GM12878 (cell line): ENCODE data around the gene YIPF4.

Source experiments
- CEBPB ChIP-seq, 2 experiments: fragments of 150-350 bp in 1 of 2; IDR thresholded peaks; 2 replicates each; pipeline ENCODE4 v1.6.1; 2012 to 2014; ENCODE audit warnings: low read depth in 2 of 2, low read length in 2 of 2, borderline replicate concordance in 1 of 2, inconsistent platforms in 1 of 2
- CREB1 ChIP-seq: IDR thresholded peaks from 2 replicates; pipeline ENCODE4 v1.6.1; 2012; ENCODE audit warnings: low read depth, mild to moderate bottlenecking, inconsistent platforms
- EP300 ChIP-seq, 2 experiments: fragments of 150-350 bp in 1 of 2; IDR thresholded peaks; 2 replicates each; pipeline ENCODE4 v1.6.1; 2011 to 2012; ENCODE audit warnings: low read depth in 2 of 2, low read length in 2 of 2, borderline replicate concordance in 1 of 2, improper control_type of control experiment in 1 of 2, inconsistent platforms in 1 of 2; ENCODE audit not compliant: control insufficient read depth in 1 of 2
- EZH2 ChIP-seq: IDR thresholded peaks from 2 replicates; pipeline ENCODE4 v1.6.1; 2012; ENCODE audit warnings: low read depth, mild to moderate bottlenecking, control low read depth, inconsistent platforms, low read length, borderline replicate concordance; ENCODE audit not compliant: control insufficient read depth
- FOS ChIP-seq: IDR thresholded peaks from 3 replicates; pipeline ENCODE4 v1.6.1; 2011; ENCODE audit warnings: borderline replicate concordance; ENCODE audit not compliant: insufficient read length; ENCODE audit errors: extremely low read depth
- FOXK2 ChIP-seq: fragments of 450-650 bp; IDR thresholded peaks from 2 replicates; pipeline ENCODE4 v1.6.1; 2017; ENCODE audit warnings: mild to moderate bottlenecking, moderate library complexity
- MTA2 ChIP-seq: fragments of 450-650 bp; IDR thresholded peaks from 2 replicates; pipeline ENCODE4 v1.6.1; 2016; ENCODE audit warnings: low read depth, mild to moderate bottlenecking, moderate library complexity
- RFX5 ChIP-seq: IDR thresholded peaks from 2 replicates; pipeline ENCODE4 v1.6.1; 2011; ENCODE audit warnings: low read depth, low read length, improper control_type of control experiment
- SMAD5 ChIP-seq: IDR thresholded peaks from 2 replicates; pipeline ENCODE4 v1.6.1; 2016; ENCODE audit warnings: antibody characterized with exemption, low read depth
- TF ChIP-seq, protein P1 (sequence below): IDR thresholded peaks from 2 replicates; pipeline ENCODE4 v1.6.1; 2011; ENCODE audit warnings: low read depth, low read length, improper control_type of control experiment, borderline replicate concordance
- TF ChIP-seq, protein P2 (sequence below), 3 experiments: IDR thresholded peaks in 2 of 3; conservative IDR thresholded peaks in 1 of 3; 2 replicates each; pipeline ENCODE4 v1.5.1; 2011; ENCODE audit warnings: low read depth in 3 of 3, low read length in 3 of 3, mild to moderate bottlenecking in 3 of 3, control low read depth in 2 of 3, moderate library complexity in 2 of 3, inconsistent platforms in 1 of 3, mixed read lengths in 1 of 3; ENCODE audit not compliant: control insufficient read depth in 2 of 3, insufficient read depth in 1 of 3; ENCODE audit errors: extremely low read depth in 1 of 3
- TF ChIP-seq, protein P3 (sequence below): fragments of 450-650 bp; IDR thresholded peaks from 2 replicates; pipeline ENCODE4 v1.6.1; 2017; ENCODE audit warnings: mild to moderate bottlenecking

DNA sequence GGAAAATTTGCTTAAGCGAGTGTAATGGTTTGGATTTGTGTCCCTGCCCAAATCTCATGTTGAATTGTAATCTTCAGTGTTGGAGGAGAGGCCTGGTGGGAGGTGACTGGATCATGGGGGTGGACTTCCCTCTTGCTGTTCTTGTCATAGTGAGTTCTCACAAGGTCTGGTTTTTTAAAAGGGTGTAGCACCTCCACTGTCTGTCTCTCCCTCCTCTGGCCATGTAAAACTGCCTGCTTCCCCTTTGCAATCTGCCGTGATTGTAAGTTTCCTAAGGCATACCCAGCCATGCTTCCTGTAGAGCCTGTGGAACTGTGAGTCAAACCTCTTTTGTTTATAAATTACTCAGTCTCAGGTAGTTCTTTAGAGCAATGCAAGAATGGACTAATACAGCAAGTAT lies 6.6 kb downstream of the YIPF4 start:
- TF ChIP-seq SMAD5, result no peak
- TF ChIP-seq, protein P1, sequence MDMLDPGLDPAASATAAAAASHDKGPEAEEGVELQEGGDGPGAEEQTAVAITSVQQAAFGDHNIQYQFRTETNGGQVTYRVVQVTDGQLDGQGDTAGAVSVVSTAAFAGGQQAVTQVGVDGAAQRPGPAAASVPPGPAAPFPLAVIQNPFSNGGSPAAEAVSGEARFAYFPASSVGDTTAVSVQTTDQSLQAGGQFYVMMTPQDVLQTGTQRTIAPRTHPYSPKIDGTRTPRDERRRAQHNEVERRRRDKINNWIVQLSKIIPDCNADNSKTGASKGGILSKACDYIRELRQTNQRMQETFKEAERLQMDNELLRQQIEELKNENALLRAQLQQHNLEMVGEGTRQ, result no peak
- TF ChIP-seq, protein P2, sequence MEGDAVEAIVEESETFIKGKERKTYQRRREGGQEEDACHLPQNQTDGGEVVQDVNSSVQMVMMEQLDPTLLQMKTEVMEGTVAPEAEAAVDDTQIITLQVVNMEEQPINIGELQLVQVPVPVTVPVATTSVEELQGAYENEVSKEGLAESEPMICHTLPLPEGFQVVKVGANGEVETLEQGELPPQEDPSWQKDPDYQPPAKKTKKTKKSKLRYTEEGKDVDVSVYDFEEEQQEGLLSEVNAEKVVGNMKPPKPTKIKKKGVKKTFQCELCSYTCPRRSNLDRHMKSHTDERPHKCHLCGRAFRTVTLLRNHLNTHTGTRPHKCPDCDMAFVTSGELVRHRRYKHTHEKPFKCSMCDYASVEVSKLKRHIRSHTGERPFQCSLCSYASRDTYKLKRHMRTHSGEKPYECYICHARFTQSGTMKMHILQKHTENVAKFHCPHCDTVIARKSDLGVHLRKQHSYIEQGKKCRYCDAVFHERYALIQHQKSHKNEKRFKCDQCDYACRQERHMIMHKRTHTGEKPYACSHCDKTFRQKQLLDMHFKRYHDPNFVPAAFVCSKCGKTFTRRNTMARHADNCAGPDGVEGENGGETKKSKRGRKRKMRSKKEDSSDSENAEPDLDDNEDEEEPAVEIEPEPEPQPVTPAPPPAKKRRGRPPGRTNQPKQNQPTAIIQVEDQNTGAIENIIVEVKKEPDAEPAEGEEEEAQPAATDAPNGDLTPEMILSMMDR (IDR thresholded peaks at IDR 0.05 in 2 of 3, conservative IDR thresholded peaks at IDR 0.05 in 1 of 3; ENCODE audit: control insufficient read depth in 2 of 3, extremely low read depth in 1 of 3, insufficient read depth in 1 of 3, low read depth in 3 of 3, low read length in 3 of 3), result no peak
- no peak for TF ChIP-seq EP300 (IDR thresholded peaks at IDR 0.05; ENCODE audit: borderline replicate concordance in 1 of 2, control insufficient read depth in 1 of 2, low read depth in 2 of 2, low read length in 2 of 2)
- TF ChIP-seq, protein P3, sequence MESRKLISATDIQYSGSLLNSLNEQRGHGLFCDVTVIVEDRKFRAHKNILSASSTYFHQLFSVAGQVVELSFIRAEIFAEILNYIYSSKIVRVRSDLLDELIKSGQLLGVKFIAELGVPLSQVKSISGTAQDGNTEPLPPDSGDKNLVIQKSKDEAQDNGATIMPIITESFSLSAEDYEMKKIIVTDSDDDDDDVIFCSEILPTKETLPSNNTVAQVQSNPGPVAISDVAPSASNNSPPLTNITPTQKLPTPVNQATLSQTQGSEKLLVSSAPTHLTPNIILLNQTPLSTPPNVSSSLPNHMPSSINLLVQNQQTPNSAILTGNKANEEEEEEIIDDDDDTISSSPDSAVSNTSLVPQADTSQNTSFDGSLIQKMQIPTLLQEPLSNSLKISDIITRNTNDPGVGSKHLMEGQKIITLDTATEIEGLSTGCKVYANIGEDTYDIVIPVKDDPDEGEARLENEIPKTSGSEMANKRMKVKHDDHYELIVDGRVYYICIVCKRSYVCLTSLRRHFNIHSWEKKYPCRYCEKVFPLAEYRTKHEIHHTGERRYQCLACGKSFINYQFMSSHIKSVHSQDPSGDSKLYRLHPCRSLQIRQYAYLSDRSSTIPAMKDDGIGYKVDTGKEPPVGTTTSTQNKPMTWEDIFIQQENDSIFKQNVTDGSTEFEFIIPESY, result no peak
- no peak for TF ChIP-seq MTA2
- TF ChIP-seq CEBPB (IDR thresholded peaks at IDR 0.05; ENCODE audit: borderline replicate concordance in 1 of 2, low read depth in 2 of 2, low read length in 2 of 2), result no peak
- TF ChIP-seq CREB1, result no peak
- no peak for TF ChIP-seq FOXK2
- TF ChIP-seq RFX5, result no peak
- no peak for TF ChIP-seq EZH2
- no peak for TF ChIP-seq FOS
